Inflammatory macrophage (primary cell): ENCODE results near the gene MET.

Source experiments
- DNase-seq, 2 donors: peaks; one replicate each; pipeline ENCODE4 v3.0.0-alpha.2; 2020 to 2022

The MET gene

GRCh38 chr7:116786791-116787443, 114.9 kb downstream of the MET start:
- DNase-seq = peak; percentile 62 to 73

GRCh38 chr7:116787881-116788280, 115.9 kb downstream of the MET start:
- DNase-seq = no peak

- peak in 1 of 2 donors; percentile 5 for DNase-seq
These were observed 116.7 kb downstream of the MET start for GRCh38 chr7:116788572-116789197.

- DNase-seq = no peak
These were observed 118.0 kb downstream of the MET start for GRCh38 chr7:116790025-116790424.

- DNase-seq = no peak
These were observed 120.8 kb downstream of the MET start for GRCh38 chr7:116792813-116793212.

GRCh38 chr7:116793795-116794340, 121.9 kb downstream of the MET start:
- DNase-seq = no peak

GRCh38 chr7:116796471-116796870, 124.5 kb downstream of the MET start:
- no peak for DNase-seq

- no peak for DNase-seq
These were observed 125.6 kb downstream of the MET start for GRCh38 chr7:116797612-116798011.

- DNase-seq = no peak
These were observed 126.2 kb downstream of the MET start for GRCh38 chr7:116798232-116798631.

- DNase-seq = no peak
These were observed 127.9 kb downstream of the MET start for GRCh38 chr7:116799916-116800315.

- no peak for DNase-seq
These were observed 128.6 kb downstream of the MET start for GRCh38 chr7:116800594-116800993.

- DNase-seq = no peak
These were observed 129.2 kb downstream of the MET start for GRCh38 chr7:116801092-116801710.

GRCh38 chr7:116802144-116802745, 130.2 kb downstream of the MET start:
- no peak for DNase-seq

- DNase-seq = peak; percentile 53 to 56
These were observed 130.8 kb downstream of the MET start for GRCh38 chr7:116802746-116803152.

- no peak for DNase-seq
These were observed 132.5 kb downstream of the MET start for GRCh38 chr7:116804471-116804870.

- DNase-seq = no peak
These were observed 133.1 kb downstream of the MET start for GRCh38 chr7:116805100-116805544.

- DNase-seq = no peak
These were observed 134.3 kb downstream of the MET start for GRCh38 chr7:116806046-116806944.

GRCh38 chr7:116807011-116807560, 135.1 kb downstream of the MET start:
- no peak for DNase-seq

- peak; percentile 63 to 73 for DNase-seq
These were observed 137.8 kb downstream of the MET start for GRCh38 chr7:116809636-116810266.

- peak; percentile 24 to 44 for DNase-seq
These were observed 138.5 kb downstream of the MET start for GRCh38 chr7:116810267-116811116.
